ENCODE measurements around the gene MOK. TPM values are rescaled to one million over a fixed set of nuclear protein-coding genes. Genes with fewer than 3 reads are reported as not detected.

MOK gene
- total and polyA plus RNA-seq, 2 of the 4 experiments (the other 2 are of a cell fraction): 16.8 to 48.5 TPM

GRCh38 chr14:102201776-102202175 lies 103.2 kb downstream of the MOK start:
- Histone ChIP-seq H2AK5ac (ENCODE audit: low read depth, low read length) (no peak overlapping the region), H2BK5ac (ENCODE audit: low read depth, low read length, poor library complexity, severe bottlenecking) (no peak overlapping the region), H3K4ac (ENCODE audit: low read depth, low read length) (no peak overlapping the region), H3K4me2 (ENCODE audit: low read depth, low read length) (no peak overlapping the region), H2AFZ (replicated peaks; ENCODE audit: low read length, poor library complexity) (no peak overlapping the region), H2AK9ac (replicated peaks; ENCODE audit: low read depth, low read length, poor library complexity) (no peak overlapping the region), H3K18ac (ENCODE audit: low read depth, low read length) (no peak overlapping the region), H2BK20ac (ENCODE audit: low read depth, low read length) (no peak overlapping the region), H2BK120ac (ENCODE audit: low read depth, low read length) (no peak overlapping the region), H4K91ac (ENCODE audit: insufficient read depth, low read depth, low read length) (no peak overlapping the region), H3K14ac (replicated peaks; ENCODE audit: low read depth, low read length) (no peak overlapping the region), H2BK15ac (ENCODE audit: low read depth, low read length) (no peak overlapping the region), H3K4me1 (ENCODE audit: control insufficient read depth, insufficient read depth, low read length) (peaks cover 5% of the 10 kb centered on the region; the same call in 1 of the 2 replicates), H4K5ac (ENCODE audit: low read depth, low read length) (no peak overlapping the region), H3K9me1 (ENCODE audit: insufficient read depth, low read length) (peaks cover 23% of the 10 kb centered on the region), H3K9me3 (ENCODE audit: control insufficient read depth, insufficient read depth, low read length) (no peaks in the 10 kb centered on the region), H3K23ac (ENCODE audit: low read depth, low read length) (no peak overlapping the region), H3K9ac (ENCODE audit: low read depth, low read length) (no peak overlapping the region), H3K27me3 (ENCODE audit: control insufficient read depth, insufficient read depth, low read length) (no peaks in the 10 kb centered on the region), H3K4me3 (ENCODE audit: insufficient read depth, low read depth, low read length) (no peak overlapping the region), H3K36me3 (ENCODE audit: control insufficient read depth, insufficient read depth, low read length) (peaks cover 21% of the 10 kb centered on the region), H3K79me1 (ENCODE audit: low read depth in 1 of 2, low read length in 2 of 2) (peaks cover 42 to 82% of the 10 kb centered on the region in 2 experiments), H3K56ac (ENCODE audit: extremely low read depth, insufficient read depth, low read length) (no peak overlapping the region), H3K27ac (ENCODE audit: insufficient read depth, low read length) (no peak overlapping the region), H4K8ac (ENCODE audit: low read depth in 2 of 2, low read length in 2 of 2) (no peak overlapping the region), H4K20me1 (ENCODE audit: insufficient read depth, low read length) (peaks cover 44% of the 10 kb centered on the region)
- no peak for TF ChIP-seq SMC3 (IDR thresholded peaks at IDR 0.05; ENCODE audit: low read depth, low read length)
- no peak for TF ChIP-seq CEBPB (IDR thresholded peaks at IDR 0.05; ENCODE audit: low read depth, low read length)
- TF ChIP-seq CTCF (conservative IDR thresholded peaks at IDR 0.05; ENCODE audit: low read depth, low read length): no peak
- no peak for TF ChIP-seq RAD21 (IDR thresholded peaks at IDR 0.05; ENCODE audit: low read length)
- 83% methylated on average over 2 of the region's 4 CpGs; no CpG with 5 or more reads in 1 of the 2 experiments for WGBS, 2 experiments (ENCODE audit: extremely low coverage in 2 of 2, insufficient read length in 1 of 2)
- ChIA-PET POLR2A (ENCODE audit: unreplicated experiment) (no interaction called here), CTCF (no interaction called here)
- intact Hi-C loops (cut with micrococcal nuclease): no loop called here
- in situ Hi-C loops (cut with MboI; ENCODE audit: low sequenced_read_pairs): no loop called here
- no TSS peak for BruUV-seq (replicated peaks)
- DNase-seq: no peak
- no peak for ATAC-seq (ENCODE audit: low read depth)
- dilution Hi-C loops (cut with HindIII; ENCODE audit: low sequenced_read_pairs, unreplicated experiment): no loop called here
